K562 (cell line): ENCODE measurements around the gene BSDC1. TPM values are rescaled to one million over a fixed set of nuclear protein-coding genes. Genes with fewer than 3 reads are reported as not detected.

Source experiments
- ATAC-seq: fragments of 200-7000 bp; cut with Tn5 transposase; 3 replicates; pipeline ENCODE4 v1.9.1; 2020; ENCODE audit warnings: moderate library complexity
- BruUV-seq: library from RNA; stranded (reverse); fragments of 400-500 nt; replicated peaks from 2 replicates; lab custom pipeline; 2021; lab: Mats Ljungman, UMichigan
- CTCF ChIA-PET: fragments of 300-600 bp; formaldehyde crosslinking; extraction: SDS; loops from one replicate; lab custom pipeline; 2021; ENCODE audit warnings: low intra/inter-chr PET ratio; lab: Yijun Ruan, JAX
- POLR2A ChIA-PET: fragments of 300-600, 350-650 bp; sonication (Branson Sonifier 250); formaldehyde crosslinking; extraction: SDS; loops from one replicate; lab custom pipeline; 2021; ENCODE audit warnings: antibody characterized with exemption, inconsistent platforms; lab: Yijun Ruan, JAX
- DNase-seq, 4 experiments: peaks; one replicate each; pipeline versions ENCODE4 v3.0.0 to v3.0.0-alpha.2; 2011 to 2018; ENCODE audit warnings: low spot score in 3 of 4, mixed read lengths in 3 of 4; ENCODE audit errors: extremely low read depth in 1 of 4
- FAIRE-seq: peaks from 2 replicates; lab custom pipeline; 2011; peaks lifted over from hg19 to GRCh38; lab: Jason Lieb, UNC
- H2AFZ ChIP-seq: 2 replicates; pipeline ENCODE4 v1.6.0; 2011; ENCODE audit warnings: low read depth, low read length, control low read depth, inconsistent platforms
- H3K27ac ChIP-seq: fragments of 200-600 bp; 3 replicates; pipeline ENCODE4 v1.8.0; 2011; ENCODE audit warnings: low read depth, mild to moderate bottlenecking, control low read depth, inconsistent platforms, low read length, moderate library complexity, mixed read lengths; ENCODE audit errors: extremely low read depth
- H3K27me3 ChIP-seq, 2 experiments: fragments of 300-600 bp in 1 of 2; 2 replicates in 1 of 2; 3 replicates in 1 of 2; pipeline versions ENCODE4 v1.6.0 to v1.8.0; 2011; ENCODE audit warnings: inconsistent platforms in 2 of 2, low read length in 2 of 2, mild to moderate bottlenecking in 1 of 2, mixed read lengths in 1 of 2, moderate library complexity in 1 of 2; ENCODE audit not compliant: control insufficient read depth in 2 of 2, insufficient read depth in 2 of 2
- H3K36me3 ChIP-seq: fragments of 300-600 bp; 3 replicates; pipeline ENCODE4 v1.8.0; 2011; ENCODE audit warnings: mild to moderate bottlenecking, low read length, inconsistent platforms; ENCODE audit not compliant: control insufficient read depth, insufficient read depth
- H3K4me1 ChIP-seq, 2 experiments: fragments of 200-600 bp in 1 of 2; replicated peaks in 1 of 2; 2 replicates in 1 of 2; 3 replicates in 1 of 2; pipeline versions ENCODE4 v1.5.1 to v1.8.0; 2011; ENCODE audit warnings: inconsistent platforms in 2 of 2, low read length in 2 of 2, mild to moderate bottlenecking in 1 of 2, mixed read lengths in 1 of 2, moderate library complexity in 1 of 2; ENCODE audit not compliant: control insufficient read depth in 2 of 2, insufficient read depth in 2 of 2
- H3K4me2 ChIP-seq: 2 replicates; pipeline ENCODE4 v1.6.1; 2011; ENCODE audit warnings: low read length, control low read depth, inconsistent platforms, mixed read lengths; ENCODE audit not compliant: insufficient read depth
- H3K4me3 ChIP-seq: fragments of 200-600 bp; sonication (generic), shearing (Covaris generic); 2 replicates; pipeline ENCODE4 v1.5.1; 2016; ENCODE audit warnings: control low read depth, inconsistent platforms
- H3K79me2 ChIP-seq: fragments of 200-600 bp; 3 replicates; pipeline ENCODE4 v1.8.0; 2011; ENCODE audit warnings: low read length, inconsistent platforms; ENCODE audit not compliant: control insufficient read depth, insufficient read depth
- H3K9ac ChIP-seq, 2 experiments: 2 replicates each; pipeline versions ENCODE4 v1.6.0 to v1.6.1; 2011; ENCODE audit warnings: low read depth in 2 of 2, low read length in 2 of 2, control low read depth in 1 of 2, inconsistent platforms in 1 of 2, mild to moderate bottlenecking in 1 of 2, mixed read lengths in 1 of 2; ENCODE audit not compliant: insufficient read depth in 1 of 2
- H3K9me1 ChIP-seq: one replicate; pipeline ENCODE4 v1.6.0; 2011; ENCODE audit warnings: inconsistent platforms, mild to moderate bottlenecking, low read length, moderate library complexity; ENCODE audit not compliant: control insufficient read depth, insufficient read depth
- H3K9me3 ChIP-seq: replicated peaks from 2 replicates; pipeline ENCODE4 v1.5.1; 2011; ENCODE audit warnings: low read depth, low read length, inconsistent platforms; ENCODE audit not compliant: control insufficient read depth, insufficient read depth
- H4K20me1 ChIP-seq: replicated peaks from 2 replicates; pipeline ENCODE4 v1.6.1; 2011; ENCODE audit warnings: low read length, inconsistent platforms, mixed read lengths; ENCODE audit not compliant: control insufficient read depth, insufficient read depth
- EP400 ChIP-seq: fragments of 450-650 bp; IDR thresholded peaks from 2 replicates; pipeline ENCODE4 v1.6.1; 2017; ENCODE audit warnings: antibody characterized with exemption, mild to moderate bottlenecking, moderate library complexity
- MED1 ChIP-seq: sonication (generic); formaldehyde crosslinking; IDR thresholded peaks from 2 replicates; pipeline ENCODE4 v1.8.1; 2023; ENCODE audit warnings: missing genetic modification reagents, borderline replicate concordance
- POLR2G ChIP-seq: fragments of 200-400 bp; formaldehyde crosslinking; IDR thresholded peaks from 2 replicates; pipeline ENCODE4 v1.6.1; 2017; ENCODE audit warnings: low read depth, mild to moderate bottlenecking, antibody characterized with exemption, low read length, moderate library complexity
- RBFOX2 ChIP-seq: fragments of 200-400 bp; formaldehyde crosslinking; IDR thresholded peaks from 2 replicates; pipeline ENCODE4 v1.6.1; 2017; ENCODE audit warnings: low read depth, mild to moderate bottlenecking, low read length, moderate library complexity
- RBM22 ChIP-seq: fragments of 200-400 bp; formaldehyde crosslinking; IDR thresholded peaks from 2 replicates; pipeline ENCODE4 v1.6.1; 2018; ENCODE audit warnings: low read length, low read depth; ENCODE audit not compliant: poor library complexity, severe bottlenecking
- ZNF263 ChIP-seq: sonication (generic); formaldehyde crosslinking; IDR thresholded peaks from 2 replicates; pipeline ENCODE4 v1.8.0; 2022; ENCODE audit warnings: mild to moderate bottlenecking, missing genetic modification reagents, borderline replicate concordance
- WGBS: fragments of 100-300 bp; shearing (Covaris generic); methylation state at CpG from one replicate; pipeline ENCODE4 v1.1.6; 2016; ENCODE audit warnings: low coverage, mixed read lengths; ENCODE audit not compliant: insufficient coverage; ENCODE audit errors: missing lambda C conversion rate; 5-methylcytosine and 5-hydroxymethylcytosine counted together
- in situ Hi-C: fragments of 300-500 bp; cut with MboI; formaldehyde crosslinking; loops from 4 replicates; pipeline ENCODE4 v1.15.0; 2018; ENCODE audit warnings: inconsistent platforms, mixed read lengths
- intact Hi-C: fragments of 100-400 bp; cut with micrococcal nuclease; formaldehyde crosslinking; loops from 2 replicates; pipeline ENCODE4 v1.14.2; 2022
- polyA plus RNA-seq, 8 experiments: library from polyadenylated mRNA; depleted of rRNA in 4 of 8; stranded (reverse) in 5 of 8; unstranded in 3 of 8; fragments of >200 nt; fragmentation: Nextera tagmentation in 2 of 8; fragmentation: Illumina TruSeq in 1 of 8; extraction: Ambion mirVana in 2 of 8; extraction: Trizol in 1 of 8; gene quantifications; 2 replicates each; pipeline versions ENCODE4 v1.2.1 to v1.2.3, GENCODE V29; 2011 to 2014; ENCODE audit warnings: inconsistent platforms in 1 of 8, missing spikeins in 1 of 8
- total RNA-seq, 7 experiments: library from RNA; depleted of rRNA in 6 of 7; stranded (reverse); fragments of >200 nt in 6 of 7; fragmentation: Illumina TruSeq in 2 of 7; extraction: Trizol in 2 of 7; gene quantifications; 2 replicates each; pipeline versions ENCODE4 v1.2.1 to v1.2.3, GENCODE V29; 2011 to 2021; ENCODE audit warnings: low replicate concordance in 1 of 7

The BSDC1 gene
- total and polyA plus RNA-seq, 9 of the 15 experiments (the other 6 are each of a cell fraction or from before 2014, with no cell fraction given), result 10.2 to 96.8 (median 73.1) TPM

DNA sequence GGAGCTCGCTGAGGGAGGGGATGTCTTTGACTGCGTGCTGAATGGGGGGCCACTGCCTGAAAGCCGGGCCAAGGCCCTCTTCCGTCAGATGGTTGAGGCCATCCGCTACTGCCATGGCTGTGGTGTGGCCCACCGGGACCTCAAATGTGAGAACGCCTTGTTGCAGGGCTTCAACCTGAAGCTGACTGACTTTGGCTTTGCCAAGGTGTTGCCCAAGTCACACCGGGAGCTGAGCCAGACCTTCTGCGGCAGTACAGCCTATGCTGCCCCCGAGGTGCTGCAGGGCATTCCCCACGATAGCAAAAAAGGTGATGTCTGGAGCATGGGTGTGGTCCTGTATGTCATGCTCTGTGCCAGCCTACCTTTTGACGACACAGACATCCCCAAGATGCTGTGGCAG lies 30.5 kb downstream of the BSDC1 start:
- WGBS, result 94% methylated on average over 12 of the region's 12 CpGs
- ATAC-seq, result no peak
- Histone ChIP-seq H3K27ac (no peak overlapping the region), H2AFZ (no peak overlapping the region), H3K9me3 (no peaks in the 10 kb centered on the region), H3K4me1 (peaks cover 0 to 4% of the 10 kb centered on the region in 2 experiments; a peak in 1 of 5 replicates), H4K20me1 (no peaks in the 10 kb centered on the region), H3K27me3 (no peaks in the 10 kb centered on the region), H3K4me3 (no peak overlapping the region), H3K9me1 (no peaks in the 10 kb centered on the region), H3K4me2 (no peak overlapping the region), H3K79me2 (no peaks in the 10 kb centered on the region), H3K36me3 (peaks cover 72% of the 10 kb centered on the region), H3K9ac (no peak overlapping the region)
- in situ Hi-C loops (no loop called here), intact Hi-C loops (no loop called here)
- ChIA-PET CTCF (no interaction called here), POLR2A (interaction anchor here (1.0 to 3.2 kb wide), 7 partner anchors 9 to 31 kb away, joined by 3 to 16 read pairs (median 8); partner anchors contain the start of genes BSDC1 and MARCKSL1)
- no TSS peak for BruUV-seq
- no peak for TF ChIP-seq EP400
- peak; percentile 42 for TF ChIP-seq RBFOX2
- TF ChIP-seq POLR2G, result peak; percentile 72
- peak; percentile 68 for TF ChIP-seq RBM22
- no peak for TF ChIP-seq MED1 (CRISPR knock-in tag)
- no peak for TF ChIP-seq ZNF263 (CRISPR knock-in tag)
- FAIRE-seq, result no peak
- no peak for DNase-seq
